Activated CD4-positive, alpha-beta T cell treated with anti-CD3 and anti-CD28 coated beads, Interleukin-2, amount 10 ng/mL, durations not matched to agents 7 days and 5 days (primary cell): Measurements from ENCODE around the gene WDFY1. TPM values are rescaled to one million over a fixed set of nuclear protein-coding genes. Genes with fewer than 3 reads are reported as not detected.

Experiments used
- CTCF ChIA-PET: fragments of 350-600 bp; sonication (Branson Sonifier 250); formaldehyde crosslinking; loops from one replicate; lab custom pipeline; 2021; ENCODE audit warnings: antibody characterized with exemption; lab: Charles Lee
- POLR2A ChIA-PET: fragments of 350-600 bp; sonication (Branson Sonifier 250); formaldehyde crosslinking; loops from one replicate; lab custom pipeline; 2021; ENCODE audit warnings: antibody characterized with exemption; lab: Charles Lee
- DNase-seq: peaks from one replicate; pipeline ENCODE4 v3.0.0-alpha.2; 2020
- H3K27ac Mint-ChIP-seq: one replicate; pipeline ENCODE4 v1.8.0; 2021; ENCODE audit warnings: mild to moderate bottlenecking, moderate library complexity, mixed read lengths
- H3K27me3 Mint-ChIP-seq: one replicate; pipeline ENCODE4 v1.8.0; 2021; ENCODE audit warnings: mixed read lengths
- H3K36me3 Mint-ChIP-seq: one replicate; pipeline ENCODE4 v1.8.0; 2021; ENCODE audit warnings: low read depth, mixed read lengths
- H3K4me1 Mint-ChIP-seq: one replicate; pipeline ENCODE4 v1.8.0; 2021; ENCODE audit warnings: mixed read lengths
- H3K4me3 Mint-ChIP-seq: one replicate; pipeline ENCODE4 v1.8.0; 2021; ENCODE audit warnings: mild to moderate bottlenecking, moderate library complexity, mixed read lengths
- H3K9me3 Mint-ChIP-seq: one replicate; pipeline ENCODE4 v1.8.0; 2021; ENCODE audit warnings: mixed read lengths
- total RNA-seq, 2 experiments: library from RNA; stranded (reverse); gene quantifications; one replicate each; pipeline ENCODE4 v1.2.3, GENCODE V29; 2021

Gene WDFY1
- total RNA-seq: 10 to 100 TPM; 79.2 to 82.5 TPM

GRCh38 chr2:223944703-223945531 lies at the start of gene WDFY1:
WDFY1 (minus strand) TSS chr2:223945335; CDS start chr2:223945284, 51 bp downstream.
- ChIA-PET POLR2A (interaction anchor here (0.9 kb wide), 1 partner anchor 11 kb away, joined by 4 read pairs; no protein-coding TSS in a partner anchor), CTCF (interaction anchor here (1.1 to 1.6 kb wide), 3 partner anchors 10 to 184 kb away, joined by 3 to 5 read pairs (median 3); no protein-coding TSS in a partner anchor)
- Mint-ChIP-seq H3K27ac (peak within 1 kb of the TSS; percentile 97), H3K4me3 (peak within 1 kb of the TSS; percentile 95), H3K36me3 (peaks cover 37% of the 10 kb centered on the region), H3K4me1 (peaks cover 62% of the 10 kb centered on the region), H3K27me3 (no peaks in the 10 kb centered on the region), H3K9me3 (peaks cover 2% of the 10 kb centered on the region)
- DNase-seq: peak; percentile 79

- H3K27me3 Mint-ChIP-seq: no peaks in the 10 kb centered on the region
- H3K36me3 Mint-ChIP-seq: no peaks in the 10 kb centered on the region
- H3K4me3 Mint-ChIP-seq: no peak overlapping the region
- no peak overlapping the region for H3K27ac Mint-ChIP-seq
- POLR2A ChIA-PET: no interaction called here
- DNase-seq: no peak
- CTCF ChIA-PET: interaction anchor here (1.1 to 2.6 kb wide), 4 partner anchors 14 to 657 kb away, joined by 3 to 17 read pairs (median 5); no protein-coding TSS in a partner anchor
- H3K4me1 Mint-ChIP-seq: peaks cover 13% of the 10 kb centered on the region
- no peaks in the 10 kb centered on the region for H3K9me3 Mint-ChIP-seq
Measured at GRCh38 chr2:223994562-223995162, 49.5 kb upstream of the WDFY1 start.

GRCh38 chr2:223993634-223994232 lies 48.6 kb upstream of the WDFY1 start:
- Mint-ChIP-seq H3K9me3 (no peaks in the 10 kb centered on the region), H3K36me3 (no peaks in the 10 kb centered on the region), H3K4me1 (peaks cover 13% of the 10 kb centered on the region), H3K27me3 (no peaks in the 10 kb centered on the region), H3K4me3 (no peak overlapping the region), H3K27ac (no peak overlapping the region)
- CTCF ChIA-PET: interaction anchor here (0.5 to 2.6 kb wide), 18 partner anchors 9 to 1738 kb away, joined by 3 to 17 read pairs (median 4); no protein-coding TSS in a partner anchor
- peak; percentile 75 for DNase-seq
- POLR2A ChIA-PET: no interaction called here

- ChIA-PET POLR2A (no interaction called here), CTCF (interaction anchor here (1.4 kb wide), 1 partner anchor 291 kb away, joined by 4 read pairs; no protein-coding TSS in a partner anchor)
- Mint-ChIP-seq H3K27ac (no peak overlapping the region), H3K9me3 (no peaks in the 10 kb centered on the region), H3K27me3 (no peaks in the 10 kb centered on the region), H3K4me1 (peaks cover 13% of the 10 kb centered on the region), H3K36me3 (no peaks in the 10 kb centered on the region), H3K4me3 (no peak overlapping the region)
- DNase-seq: no peak
Measured at GRCh38 chr2:223991611-223992010, 46.5 kb upstream of the WDFY1 start.

- H3K36me3 Mint-ChIP-seq: no peaks in the 10 kb centered on the region
- ChIA-PET POLR2A (no interaction called here), CTCF (interaction anchor here (0.8 to 1.4 kb wide), 2 partner anchors 38 to 79 kb away, joined by 3 to 4 read pairs; no protein-coding TSS in a partner anchor)
- H3K9me3 Mint-ChIP-seq: no peaks in the 10 kb centered on the region
- H3K27ac Mint-ChIP-seq: no peak overlapping the region
- peaks cover 7% of the 10 kb centered on the region for H3K4me1 Mint-ChIP-seq
- no peaks in the 10 kb centered on the region for H3K27me3 Mint-ChIP-seq
- no peak overlapping the region for H3K4me3 Mint-ChIP-seq
- DNase-seq: no peak
Measured at GRCh38 chr2:223989856-223990232, 44.7 kb upstream of the WDFY1 start.

GRCh38 chr2:223989206-223989855 lies 44.2 kb upstream of the WDFY1 start:
- CTCF ChIA-PET: interaction anchor here (0.8 to 1.4 kb wide), 2 partner anchors 39 to 79 kb away, joined by 3 to 4 read pairs; no protein-coding TSS in a partner anchor
- Mint-ChIP-seq H3K4me1 (peaks cover 4% of the 10 kb centered on the region), H3K27me3 (no peaks in the 10 kb centered on the region), H3K4me3 (no peak overlapping the region), H3K27ac (no peak overlapping the region), H3K9me3 (no peaks in the 10 kb centered on the region), H3K36me3 (no peaks in the 10 kb centered on the region)
- POLR2A ChIA-PET: no interaction called here
- DNase-seq: no peak

GRCh38 chr2:223981241-223981640 lies 36.1 kb upstream of the WDFY1 start:
- Mint-ChIP-seq H3K36me3 (no peaks in the 10 kb centered on the region), H3K27ac (no peak overlapping the region), H3K4me1 (peaks cover 3% of the 10 kb centered on the region), H3K4me3 (no peak overlapping the region), H3K27me3 (no peaks in the 10 kb centered on the region), H3K9me3 (no peaks in the 10 kb centered on the region)
- no peak for DNase-seq
- ChIA-PET CTCF (interaction anchor here (1.4 to 2.0 kb wide), 2 partner anchors 11 to 12 kb away, joined by 6 to 13 read pairs; no protein-coding TSS in a partner anchor), POLR2A (no interaction called here)

GRCh38 chr2:223980803-223981202 lies 35.7 kb upstream of the WDFY1 start:
- Mint-ChIP-seq H3K27ac (no peak overlapping the region), H3K4me1 (peaks cover 3% of the 10 kb centered on the region), H3K27me3 (no peaks in the 10 kb centered on the region), H3K36me3 (no peaks in the 10 kb centered on the region), H3K9me3 (no peaks in the 10 kb centered on the region), H3K4me3 (no peak overlapping the region)
- no peak for DNase-seq
- POLR2A ChIA-PET: no interaction called here
- CTCF ChIA-PET: interaction anchor here (1.2 to 2.0 kb wide), 3 partner anchors 10 to 78 kb away, joined by 3 to 13 read pairs (median 6); no protein-coding TSS in a partner anchor

GRCh38 chr2:223980397-223980735 lies 35.2 kb upstream of the WDFY1 start:
- Mint-ChIP-seq H3K4me1 (peaks cover 3% of the 10 kb centered on the region), H3K36me3 (no peaks in the 10 kb centered on the region), H3K27ac (no peak overlapping the region), H3K9me3 (no peaks in the 10 kb centered on the region), H3K4me3 (no peak overlapping the region), H3K27me3 (no peaks in the 10 kb centered on the region)
- ChIA-PET POLR2A (no interaction called here), CTCF (interaction anchor here (0.8 to 2.0 kb wide), 3 partner anchors 10 to 78 kb away, joined by 3 to 13 read pairs (median 4); no protein-coding TSS in a partner anchor)
- no peak for DNase-seq

- H3K27me3 Mint-ChIP-seq: no peaks in the 10 kb centered on the region
- POLR2A ChIA-PET: no interaction called here
- H3K36me3 Mint-ChIP-seq: no peaks in the 10 kb centered on the region
- no peak for DNase-seq
- H3K27ac Mint-ChIP-seq: no peak overlapping the region
- H3K4me1 Mint-ChIP-seq: peaks cover 3% of the 10 kb centered on the region
- CTCF ChIA-PET: interaction anchor here (0.8 to 2.0 kb wide), 3 partner anchors 9 to 78 kb away, joined by 3 to 13 read pairs (median 4); no protein-coding TSS in a partner anchor
- no peaks in the 10 kb centered on the region for H3K9me3 Mint-ChIP-seq
- H3K4me3 Mint-ChIP-seq: no peak overlapping the region
Measured at GRCh38 chr2:223979730-223980396, 34.7 kb upstream of the WDFY1 start.

GRCh38 chr2:223978451-223978850 lies 33.3 kb upstream of the WDFY1 start:
- no peaks in the 10 kb centered on the region for H3K27me3 Mint-ChIP-seq
- DNase-seq: no peak
- H3K4me1 Mint-ChIP-seq: peaks cover under 1% of the 10 kb centered on the region
- H3K4me3 Mint-ChIP-seq: no peak overlapping the region
- ChIA-PET CTCF (no interaction called here), POLR2A (no interaction called here)
- no peaks in the 10 kb centered on the region for H3K9me3 Mint-ChIP-seq
- H3K36me3 Mint-ChIP-seq: no peaks in the 10 kb centered on the region
- no peak overlapping the region for H3K27ac Mint-ChIP-seq
